Activated CD4-positive, alpha-beta T cell treated with anti-CD3 and anti-CD28 coated beads, Interleukin-2, Interleukin-6, amounts not matched to agents 100 ng/mL and 50 ng/mL, durations not matched to agents 16 hours and 8 hours (primary cell): Measurements from ENCODE around the gene ADAMTS10.
"Not testable (repeated sequence)": the region's sequence is repeated elsewhere in the genome, so short reads cannot be mapped to it uniquely, and the experiment has no call there.

ENCODE experiments used
- DNase-seq: peaks from one replicate; pipeline ENCODE4 v3.0.0-alpha.2; 2020

ADAMTS10 gene

DNA sequence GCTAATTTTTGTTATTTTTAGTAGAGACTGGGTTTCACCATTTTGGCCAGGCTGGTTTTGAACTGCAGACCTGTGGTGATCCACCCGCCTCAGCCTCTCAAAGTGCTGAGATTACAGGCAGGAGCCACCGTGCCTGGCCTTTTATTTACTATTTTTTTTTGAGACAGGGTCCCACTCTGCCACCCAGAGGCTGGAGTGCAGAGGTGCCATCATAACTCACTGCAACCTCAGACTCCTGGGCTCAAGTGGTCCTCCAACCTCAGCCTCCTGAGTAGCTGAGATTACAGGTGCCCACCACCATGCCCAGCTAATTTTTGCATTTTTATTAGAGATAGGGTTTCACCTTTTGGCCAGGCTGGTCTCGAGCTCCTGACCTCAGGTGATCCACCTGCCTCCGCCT, 12.4 kb upstream of the ADAMTS10 start:
- DNase-seq = not testable (repeated sequence)

DNA sequence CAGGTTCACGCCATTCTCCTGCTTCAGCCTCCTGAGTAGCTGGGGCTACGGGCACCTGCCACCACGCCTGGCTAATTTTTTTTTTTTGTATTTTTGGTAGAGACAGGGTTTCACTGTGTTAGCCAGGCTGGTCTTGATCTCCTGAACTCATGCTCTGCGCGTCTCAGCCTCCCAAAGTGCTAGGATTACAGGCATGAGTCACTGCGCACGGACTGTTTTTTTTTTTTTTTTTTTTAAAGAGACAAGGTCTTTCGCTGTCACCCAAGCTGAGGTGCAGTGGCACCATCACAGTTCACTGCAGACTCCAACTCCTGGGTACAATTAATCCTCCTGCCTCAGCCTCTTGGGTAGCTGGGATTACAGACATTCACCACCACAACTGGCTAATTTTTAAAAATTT, 8.2 kb upstream of the ADAMTS10 start:
- no peak for DNase-seq

DNA sequence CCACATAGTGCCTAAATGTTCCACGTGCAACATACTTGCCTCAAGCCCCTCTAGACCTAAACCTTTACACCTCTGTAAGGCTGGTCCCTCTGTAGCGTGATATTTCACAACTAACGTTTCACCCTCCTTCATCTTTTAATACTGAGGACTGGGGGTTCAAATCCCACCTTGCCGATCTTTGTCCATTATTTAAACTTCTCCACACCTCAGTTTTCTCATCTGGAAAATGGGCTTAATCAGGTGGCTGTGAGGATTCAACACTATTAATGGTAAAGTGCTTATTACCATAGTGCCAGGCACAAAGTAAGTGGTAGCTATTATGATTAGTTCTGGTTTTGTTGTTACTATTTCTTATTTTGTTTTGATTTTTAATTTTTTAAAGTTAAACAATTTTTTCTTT, 7.5 kb upstream of the ADAMTS10 start:
- DNase-seq = no peak

DNA sequence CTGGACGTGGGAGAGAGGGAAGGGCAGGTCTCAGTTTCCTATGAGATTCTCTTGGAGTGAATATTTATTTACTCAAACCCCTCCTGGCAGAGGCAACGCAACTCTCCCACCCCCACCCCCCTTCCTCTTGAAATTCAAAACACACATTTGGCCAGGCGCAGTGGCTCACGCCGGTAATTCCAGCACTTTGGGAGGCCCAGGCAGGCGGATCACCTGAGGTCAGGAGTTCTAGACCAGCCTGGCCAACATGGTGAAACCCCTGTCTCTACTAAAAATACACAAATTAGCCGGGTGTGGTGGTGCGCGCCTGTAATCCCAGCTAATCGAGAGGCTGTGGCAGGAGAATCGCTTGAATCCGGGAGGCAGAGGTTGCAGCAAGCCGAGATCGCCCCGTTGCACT, 6.8 kb upstream of the ADAMTS10 start:
- not testable (repeated sequence) for DNase-seq

DNA sequence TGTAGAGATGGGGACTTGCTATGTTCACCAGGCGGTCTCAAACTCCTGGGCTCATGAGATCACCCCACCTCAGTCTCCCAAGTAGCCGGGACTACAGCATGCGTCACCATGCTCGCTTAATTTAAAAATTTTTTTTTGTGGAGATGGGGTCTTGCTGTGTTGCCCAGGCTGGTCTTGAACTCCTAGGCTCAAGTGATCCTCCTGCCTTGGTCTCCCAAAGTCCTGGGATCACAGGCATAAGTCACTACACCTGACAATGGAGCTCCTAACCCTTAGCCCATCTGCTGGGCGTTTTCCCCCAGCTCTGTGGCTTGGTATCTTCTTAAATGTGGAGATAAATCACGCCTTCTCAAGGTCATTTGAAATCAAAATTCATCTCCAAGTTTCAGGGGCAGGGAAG, 6.3 kb upstream of the ADAMTS10 start:
- DNase-seq = no peak

DNA sequence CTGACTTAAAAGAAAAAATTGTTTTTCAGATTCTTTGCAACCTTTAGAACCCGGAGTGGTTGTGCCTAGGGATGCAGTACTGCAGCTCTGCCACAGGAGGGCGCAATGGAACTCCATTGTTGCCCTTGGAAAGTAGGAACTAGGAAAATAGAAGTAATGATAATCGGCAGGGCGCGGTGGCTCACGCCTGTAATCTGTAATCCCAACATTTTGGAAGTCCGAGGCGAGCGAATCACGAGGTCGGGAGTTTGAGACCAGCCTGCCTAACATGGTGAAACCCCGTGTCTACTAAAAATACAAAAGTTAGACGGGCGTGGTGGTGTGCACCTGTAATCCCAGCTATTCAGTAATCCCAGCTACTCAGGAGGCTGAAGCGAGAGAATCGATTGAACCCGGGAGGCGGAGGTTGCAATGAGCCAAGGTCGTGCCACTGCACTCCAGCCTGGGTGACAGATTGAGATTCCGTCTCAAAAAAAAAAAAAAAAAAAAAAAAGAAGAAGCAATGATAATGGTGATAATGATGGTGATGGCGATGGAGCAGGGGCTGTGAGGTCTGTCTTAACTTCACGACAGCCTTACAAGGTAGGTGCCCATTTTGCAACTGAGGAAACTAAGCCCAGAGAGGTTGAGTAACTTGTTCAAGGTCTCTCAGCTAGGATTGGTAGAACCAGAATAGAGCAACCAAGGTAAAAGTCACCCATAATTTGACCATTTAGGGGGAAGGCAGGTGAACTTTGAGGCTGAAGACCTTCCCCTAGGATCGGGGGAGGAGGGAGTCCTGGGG, 5.5 kb upstream of the ADAMTS10 start:
- peak; percentile 66 for DNase-seq

DNA sequence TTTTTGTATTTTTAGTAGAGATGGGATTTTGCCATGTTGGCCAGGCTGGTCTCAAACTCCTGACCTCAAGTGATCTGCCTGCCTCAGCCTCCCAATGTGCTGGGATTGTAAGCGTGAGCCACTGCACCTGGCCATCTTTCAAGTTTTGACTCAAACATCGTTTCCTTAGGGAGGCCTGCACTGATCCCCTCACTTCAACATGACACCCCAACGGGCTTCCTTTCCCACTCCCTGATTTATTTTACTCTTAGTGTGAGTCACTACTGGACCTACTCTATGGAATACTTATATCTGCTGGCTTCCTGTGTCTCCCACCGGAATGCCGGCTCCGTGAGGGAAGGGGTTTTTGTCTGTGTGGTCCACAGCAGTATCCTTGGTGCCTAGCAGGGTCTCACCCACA, 4.5 kb upstream of the ADAMTS10 start:
- DNase-seq = no peak

DNA sequence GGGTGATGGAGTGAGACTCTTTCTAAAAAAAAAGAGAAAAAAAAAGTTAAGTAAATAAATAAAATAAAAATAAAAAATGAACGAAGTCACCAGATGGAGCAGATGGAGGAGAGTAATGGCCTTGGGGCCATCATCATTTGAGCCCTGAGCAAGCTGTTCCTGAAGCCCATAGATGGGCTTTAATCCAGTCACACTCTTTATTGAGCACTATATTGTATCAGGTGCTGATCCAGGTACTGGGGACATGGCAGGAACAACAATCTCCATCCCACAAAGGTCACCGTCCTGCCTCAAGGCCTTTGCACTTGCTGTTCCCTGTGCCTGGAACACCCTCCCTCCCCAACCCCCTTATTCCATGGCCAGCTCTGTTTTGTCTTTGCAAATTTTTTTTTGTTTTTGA, 3.9 kb upstream of the ADAMTS10 start:
- no peak for DNase-seq

DNA sequence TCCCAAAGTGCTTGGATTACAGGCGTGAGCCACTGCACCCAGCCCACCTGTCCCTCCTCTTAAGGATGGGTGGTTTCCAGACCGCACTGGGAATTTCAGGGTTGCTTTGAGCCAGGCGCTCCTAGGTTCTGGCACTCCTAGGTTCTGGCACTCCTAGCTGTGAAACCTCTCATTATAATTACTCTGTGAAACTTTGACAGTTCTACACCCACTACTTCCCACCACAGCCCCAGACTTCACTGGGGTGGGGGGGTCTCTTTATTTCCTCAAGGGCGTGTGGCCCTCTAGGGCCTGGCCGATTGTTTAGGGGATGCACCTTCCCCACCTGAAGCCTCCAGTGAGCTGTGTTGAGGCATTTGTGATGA, 2.3 kb upstream of the ADAMTS10 start:
- DNase-seq = no peak

DNA sequence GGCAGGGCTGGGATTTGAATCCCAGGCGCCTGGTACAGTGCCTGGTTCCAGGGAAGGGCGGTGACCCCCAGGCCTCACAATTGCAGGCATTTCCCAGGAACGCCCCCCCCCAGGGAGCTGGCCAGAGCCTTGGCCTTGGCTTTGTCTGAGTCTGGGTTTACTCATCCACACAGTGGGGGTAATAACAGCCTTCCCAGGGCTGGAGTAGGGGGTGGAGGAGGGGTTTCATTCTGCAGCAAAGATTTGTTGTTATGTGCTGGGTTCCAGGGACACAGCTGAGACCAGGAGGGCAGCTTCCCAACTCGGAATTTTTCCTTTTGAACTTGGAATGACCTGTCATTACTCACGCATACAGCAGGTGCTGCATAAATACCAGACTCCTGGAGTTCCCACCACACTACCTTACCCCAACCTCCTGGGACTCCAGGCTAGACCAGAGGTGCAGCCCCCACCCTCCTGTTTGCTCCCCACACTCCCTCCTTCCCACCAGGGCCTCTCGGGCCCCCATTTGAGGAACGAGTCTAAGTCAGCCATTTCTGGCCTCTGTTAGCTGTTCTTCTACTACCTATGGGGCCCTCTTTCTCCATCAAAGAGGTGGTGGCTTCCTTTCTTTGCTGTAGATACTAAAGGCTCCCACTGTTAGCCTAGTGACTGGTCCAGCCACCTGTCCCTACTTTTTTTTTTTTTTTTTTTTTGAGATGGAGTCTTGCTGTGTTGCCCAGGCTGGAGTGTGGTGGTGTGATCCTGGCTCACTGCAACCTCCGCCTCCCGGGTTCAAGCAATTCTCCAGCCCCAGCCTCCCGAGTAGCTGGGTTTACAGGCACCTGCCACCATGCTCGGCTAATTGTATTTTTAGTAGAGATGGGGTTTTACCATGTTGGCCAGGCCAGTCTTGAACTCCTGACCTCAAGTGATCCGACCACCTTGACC, 1.6 kb upstream of the ADAMTS10 start:
- no peak for DNase-seq

DNA sequence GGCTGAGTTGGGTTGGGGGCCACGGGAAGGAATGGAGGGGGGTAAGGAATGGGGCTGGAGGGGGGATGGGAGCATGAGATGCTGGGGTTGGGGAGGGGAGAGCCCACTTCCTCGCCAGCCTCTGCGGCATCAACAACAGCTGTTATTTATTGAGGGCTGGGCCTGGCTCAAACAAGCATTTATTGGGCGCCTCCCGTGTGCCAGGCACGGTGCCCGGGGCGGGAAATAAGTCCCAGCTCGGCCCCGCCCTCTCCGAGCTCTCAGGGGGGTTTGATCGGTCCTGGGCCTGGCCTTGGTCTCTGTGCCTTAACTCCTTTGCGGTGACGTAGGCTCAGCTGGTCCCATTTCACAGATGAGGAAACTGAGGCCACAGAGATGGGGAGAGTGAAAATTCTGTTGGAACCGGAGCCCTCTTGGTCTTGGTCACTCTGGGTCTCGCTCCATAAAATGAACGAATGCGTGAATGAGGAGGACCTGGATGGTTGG, 919 bp upstream of the ADAMTS10 start:
- DNase-seq = no peak

DNA sequence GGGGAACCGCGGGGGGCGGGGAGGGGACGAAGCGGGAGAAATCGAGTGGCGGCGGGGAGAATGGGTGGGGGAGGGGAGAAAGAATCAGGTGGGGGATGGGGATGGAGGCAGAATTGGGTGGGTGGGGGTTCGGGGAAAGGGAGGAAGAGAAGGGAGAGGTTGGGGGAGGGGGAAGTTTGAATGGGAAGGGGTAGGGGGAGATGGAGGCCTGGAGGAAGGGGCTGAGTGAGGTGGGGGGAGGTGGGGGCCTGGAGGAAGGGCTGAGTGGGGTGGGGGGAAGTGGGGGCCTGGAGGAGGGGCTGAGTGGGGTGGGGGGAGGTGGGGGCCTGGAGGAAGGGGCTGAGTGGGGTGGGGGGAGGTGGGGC, 403 bp upstream of the ADAMTS10 start:
- no peak for DNase-seq

DNA sequence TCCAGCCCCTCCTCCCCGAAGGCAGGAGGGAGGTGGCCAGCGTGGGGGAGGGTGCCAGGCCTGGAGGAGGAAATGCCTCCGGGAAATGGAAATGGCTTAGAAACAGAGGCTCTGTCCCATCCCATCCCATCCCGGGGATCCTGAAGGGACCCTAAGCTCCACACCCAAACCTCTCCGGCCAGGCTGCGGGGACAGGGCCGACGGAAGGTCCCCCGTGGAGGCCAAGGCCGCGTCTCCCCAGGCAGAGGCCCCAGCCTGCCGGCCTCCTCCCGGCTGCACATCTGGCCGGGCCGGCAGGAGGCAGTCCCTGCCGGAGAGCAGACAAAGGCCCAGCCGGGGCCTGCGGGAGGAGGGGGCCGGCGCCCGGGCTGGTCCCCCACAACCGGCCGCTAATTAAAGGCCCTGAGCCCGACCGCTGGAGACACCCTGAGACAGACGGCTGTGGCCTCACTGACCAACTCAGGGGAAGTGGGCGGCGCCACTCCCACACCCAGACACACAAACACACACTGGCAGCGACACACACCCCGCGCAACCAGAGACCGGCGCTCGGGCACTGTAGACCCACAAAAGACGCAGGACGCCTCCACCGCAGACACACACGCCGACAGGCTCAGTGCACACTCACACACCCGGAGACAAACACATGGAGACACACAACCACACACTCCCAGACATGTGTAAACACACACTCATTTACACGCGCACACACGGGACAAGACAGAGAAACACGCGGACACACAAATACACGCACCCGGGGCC, 1.1 kb downstream of the ADAMTS10 start:
- DNase-seq = no peak

DNA sequence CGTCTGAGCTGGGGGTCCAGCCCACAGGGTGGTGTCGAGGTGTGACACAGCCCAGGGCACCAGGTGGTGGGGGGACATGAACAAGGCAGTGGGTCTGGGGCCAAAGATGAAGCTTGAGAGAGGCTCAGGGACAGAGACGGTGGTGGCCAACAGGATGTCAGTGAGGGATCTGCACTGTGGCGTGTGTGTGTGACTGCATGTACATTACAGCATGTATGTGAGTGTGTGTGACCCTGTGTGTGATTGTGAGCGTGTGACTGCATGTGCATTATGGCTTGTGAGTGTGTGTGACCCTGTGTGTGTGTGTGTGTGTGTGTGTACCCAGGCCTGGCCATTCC, 1.6 kb downstream of the ADAMTS10 start:
- no peak for DNase-seq

DNA sequence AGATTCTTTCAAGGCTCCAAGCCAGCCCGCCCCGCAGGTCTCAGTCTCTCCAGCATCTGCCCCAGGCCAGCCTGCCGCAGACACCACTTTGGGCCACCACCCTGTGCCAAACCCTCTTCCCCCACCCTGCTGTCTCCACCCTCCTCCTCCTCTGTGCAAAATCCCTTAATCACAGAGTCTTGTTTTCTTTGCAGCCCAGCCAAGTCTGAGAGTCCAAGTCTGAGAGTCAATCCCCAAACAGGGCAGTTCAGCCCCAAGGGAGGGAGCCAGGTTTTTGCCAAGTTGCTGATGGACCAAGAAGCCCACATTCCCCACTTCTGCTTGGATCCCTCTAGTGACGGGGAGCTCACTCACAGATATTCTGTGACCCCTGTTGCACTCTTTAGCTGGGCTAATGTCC, 3.1 kb downstream of the ADAMTS10 start:
- DNase-seq = no peak

DNA sequence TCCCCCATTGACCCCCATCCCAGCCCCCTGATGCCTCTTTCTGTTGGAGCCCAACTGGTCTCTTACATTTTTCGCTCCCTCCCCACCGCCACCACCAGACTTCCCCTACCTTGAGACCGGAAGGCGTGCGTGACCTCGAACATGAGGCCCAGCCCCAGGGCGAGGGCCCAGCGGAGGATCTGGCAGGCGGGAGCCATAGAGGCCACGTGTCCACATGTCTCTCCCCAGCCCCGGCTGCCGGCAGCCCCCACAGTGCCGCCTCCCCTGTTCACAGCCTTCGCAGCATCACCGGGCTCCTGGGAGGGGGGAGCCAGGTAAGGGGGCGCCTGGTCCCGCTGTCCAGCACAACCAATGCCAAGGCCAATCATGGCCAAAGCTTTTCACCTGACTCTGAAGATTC, 5.0 kb downstream of the ADAMTS10 start:
- DNase-seq = no peak

DNA sequence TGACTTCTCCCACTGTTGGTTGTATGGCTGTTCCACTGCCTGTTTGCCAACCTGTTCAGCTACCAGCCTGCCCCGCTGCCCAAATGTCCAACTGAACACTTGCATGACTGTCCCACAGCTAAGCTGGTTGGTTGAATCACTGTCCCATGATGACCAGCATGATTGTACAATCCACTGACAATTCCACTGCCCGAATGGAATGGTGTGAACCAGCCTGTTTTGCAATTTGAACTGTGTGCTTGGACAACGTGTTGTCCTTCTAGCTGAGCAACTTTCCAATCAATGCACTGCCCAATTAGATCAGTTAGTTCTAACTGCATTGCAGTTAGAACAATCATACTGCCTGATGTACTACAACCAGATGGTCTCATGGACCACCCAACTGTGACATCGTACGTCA, 8.7 kb downstream of the ADAMTS10 start:
- no peak for DNase-seq

DNA sequence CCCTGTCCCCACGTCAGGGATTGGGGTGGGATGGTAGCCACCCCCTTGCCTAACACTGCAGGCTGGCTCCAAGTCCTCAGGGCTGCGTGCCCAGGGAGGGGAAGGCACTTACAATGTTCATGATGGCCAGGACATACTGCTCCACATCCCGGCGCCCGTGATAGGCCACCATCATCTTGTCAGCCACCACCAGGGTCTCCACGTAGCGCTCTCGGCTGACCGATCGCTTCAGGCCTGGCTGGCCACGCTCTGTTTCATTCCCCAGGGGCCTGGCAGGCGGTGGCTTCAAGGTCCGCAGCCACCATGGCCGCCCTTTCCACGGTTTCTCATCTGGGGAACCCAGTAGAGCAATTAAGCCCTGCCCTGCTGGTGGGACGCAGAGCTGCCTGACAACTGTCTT, 9.7 kb downstream of the ADAMTS10 start:
- no peak for DNase-seq

DNA sequence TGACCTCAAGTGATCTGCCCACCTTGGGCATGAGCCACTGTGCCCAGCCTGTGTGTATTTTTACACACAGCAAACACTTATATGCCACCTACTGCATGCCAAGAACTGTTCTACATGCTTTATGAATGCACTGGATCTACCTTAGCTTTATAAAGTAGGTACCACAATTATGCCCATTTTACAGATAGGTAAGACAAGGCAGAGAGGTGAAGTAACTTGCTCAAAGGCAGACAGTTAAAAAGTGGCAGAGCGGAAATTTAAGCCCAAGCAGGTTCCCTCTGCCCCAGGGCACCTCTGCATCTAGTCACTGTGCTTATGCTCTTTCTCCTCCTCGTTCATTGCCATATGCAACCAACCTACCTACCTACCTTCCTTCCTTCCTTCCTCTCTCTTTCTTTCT, 10.5 kb downstream of the ADAMTS10 start:
- DNase-seq = no peak

DNA sequence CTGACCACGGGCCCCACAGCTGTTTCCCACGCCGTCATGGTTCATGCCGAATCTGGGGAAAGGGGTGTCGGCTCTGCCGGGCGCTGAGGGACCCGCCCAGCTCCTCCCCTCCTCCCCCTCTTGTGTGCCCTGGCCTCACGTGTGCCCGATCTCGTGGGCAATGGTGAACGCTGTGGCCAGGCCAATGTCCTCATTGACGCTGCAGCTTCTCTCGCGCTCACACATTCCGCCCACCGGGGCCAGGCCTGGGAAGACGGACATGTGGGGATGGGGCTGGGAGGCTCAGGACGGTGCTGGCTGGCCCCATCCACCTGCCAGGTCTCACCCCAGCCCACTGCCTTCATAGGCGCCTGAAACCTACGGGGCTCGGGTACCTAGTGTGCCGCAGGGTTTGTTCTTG, 14.3 kb downstream of the ADAMTS10 start:
- DNase-seq = no peak

DNA sequence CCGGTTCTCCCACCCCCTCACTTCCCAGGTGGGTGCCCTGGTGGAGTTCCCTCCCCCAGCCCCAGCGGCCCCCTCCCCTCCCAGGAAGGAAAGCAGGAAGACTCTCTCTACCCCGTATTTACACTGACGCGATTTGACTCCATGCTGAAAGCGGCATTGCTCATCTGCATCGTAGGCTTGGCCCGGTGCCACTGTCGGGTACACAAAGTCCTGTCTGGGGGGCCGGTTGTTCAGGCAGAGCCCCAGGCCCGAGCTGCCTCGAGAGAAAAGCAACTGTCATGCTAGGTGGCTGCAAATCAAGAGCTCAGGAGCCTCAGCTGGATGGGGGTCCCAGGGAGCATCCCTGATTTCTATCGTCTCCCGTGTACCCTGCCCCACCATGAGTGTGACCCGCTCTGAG, 14.9 kb downstream of the ADAMTS10 start:
- no peak for DNase-seq

DNA sequence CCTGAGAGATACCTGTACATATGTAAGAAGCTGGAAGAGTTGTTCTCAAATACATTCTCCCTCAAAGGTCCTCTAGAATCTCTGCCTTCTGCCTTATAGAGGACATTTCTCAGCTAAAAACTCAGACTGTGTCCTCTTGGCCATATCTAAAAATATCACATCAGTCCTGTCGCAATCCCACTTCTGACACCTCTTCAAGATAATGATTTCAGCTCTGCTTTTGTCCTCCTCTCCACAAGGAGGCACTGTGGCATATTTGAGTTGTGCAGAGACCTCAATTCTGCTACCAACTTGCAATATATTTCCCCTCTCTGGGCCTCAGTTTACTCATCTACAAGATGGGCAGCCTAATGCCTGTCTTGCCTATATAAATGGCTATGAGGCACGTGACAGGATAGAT, 16.6 kb downstream of the ADAMTS10 start:
- no peak for DNase-seq

DNA sequence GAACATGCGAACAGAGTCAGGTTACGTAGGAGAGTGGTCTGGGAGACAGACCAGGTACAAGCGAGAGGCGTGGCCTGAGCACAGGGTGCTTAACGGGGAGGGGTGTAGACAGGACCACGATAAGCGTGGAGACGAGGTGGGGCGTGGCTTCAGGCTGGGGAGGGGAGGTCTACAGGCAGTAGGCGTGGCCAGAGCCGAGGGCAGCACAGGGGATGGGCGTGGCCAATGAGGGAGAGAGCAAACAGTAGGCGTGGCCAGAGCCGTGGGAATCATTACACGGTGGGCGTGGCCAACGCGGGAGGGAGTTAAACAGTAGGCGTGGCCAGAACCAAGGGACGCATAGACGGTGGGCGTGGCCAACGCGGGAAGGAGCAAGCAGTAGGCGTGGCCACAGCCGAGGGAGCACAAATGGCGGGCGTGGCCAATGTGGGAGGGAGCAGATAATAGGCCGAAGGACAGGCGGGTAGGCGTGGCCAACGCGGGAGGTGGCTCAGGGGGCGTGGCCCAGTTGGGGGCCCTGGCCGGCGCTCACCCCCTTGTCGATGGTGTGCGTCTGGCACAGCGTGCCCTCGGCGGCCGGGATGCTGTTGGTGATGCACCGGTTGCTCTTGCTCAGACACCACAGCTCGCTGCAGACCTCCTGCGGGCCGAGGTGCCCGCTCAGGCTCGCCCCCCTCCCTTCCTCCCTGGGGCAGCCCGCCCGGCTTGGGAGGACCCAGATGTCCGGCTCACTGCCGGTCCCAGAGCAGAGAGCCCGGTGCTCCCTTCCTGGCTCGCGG, 18.1 kb downstream of the ADAMTS10 start:
- peak; percentile 74 for DNase-seq
